Non-pigmented ciliary epithelial cell (primary cell): Measurements from ENCODE around the gene KTN1.

Experiments
- DNase-seq: peaks from one replicate; pipeline ENCODE4 v3.0.0-alpha.2; 2010; ENCODE audit warnings: low read depth

KTN1 gene

GRCh38 chr14:55605793-55606192 lies 25.8 kb downstream of the KTN1 start:
- DNase-seq = no peak

- DNase-seq = no peak
Observed at GRCh38 chr14:55607386-55607785, 27.4 kb downstream of the KTN1 start.

GRCh38 chr14:55609681-55610080 lies 29.7 kb downstream of the KTN1 start:
- no peak for DNase-seq

- DNase-seq = no peak
Observed at GRCh38 chr14:55610713-55611370, 30.8 kb downstream of the KTN1 start.

- DNase-seq = no peak
Observed at GRCh38 chr14:55611859-55612258, 31.9 kb downstream of the KTN1 start.

GRCh38 chr14:55614304-55614703 lies 34.3 kb downstream of the KTN1 start:
- no peak for DNase-seq

- DNase-seq = no peak
Observed at GRCh38 chr14:55620277-55620676, 40.3 kb downstream of the KTN1 start.

DNA sequence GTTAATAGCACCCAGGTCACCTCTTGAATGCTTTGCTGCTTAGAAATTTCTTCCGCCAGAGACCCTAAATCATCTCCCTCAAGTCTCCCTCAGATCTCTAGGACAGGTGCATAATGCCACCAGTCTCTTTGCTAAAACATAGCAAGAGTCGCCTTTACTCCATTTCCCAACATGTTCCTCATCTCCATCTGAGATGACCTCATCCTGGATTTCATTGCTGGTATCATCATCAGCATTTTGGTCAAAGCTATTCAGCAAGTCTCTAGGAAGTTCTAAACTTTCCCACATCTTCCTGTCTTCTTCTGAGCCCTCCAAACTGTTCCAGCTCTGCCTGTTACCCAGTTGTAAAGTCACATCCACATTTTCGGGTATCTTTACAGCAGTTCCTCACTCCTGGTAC lies 41.0 kb downstream of the KTN1 start:
- no peak for DNase-seq

- DNase-seq = no peak
Observed at GRCh38 chr14:55621391-55621790, 41.4 kb downstream of the KTN1 start.

DNA sequence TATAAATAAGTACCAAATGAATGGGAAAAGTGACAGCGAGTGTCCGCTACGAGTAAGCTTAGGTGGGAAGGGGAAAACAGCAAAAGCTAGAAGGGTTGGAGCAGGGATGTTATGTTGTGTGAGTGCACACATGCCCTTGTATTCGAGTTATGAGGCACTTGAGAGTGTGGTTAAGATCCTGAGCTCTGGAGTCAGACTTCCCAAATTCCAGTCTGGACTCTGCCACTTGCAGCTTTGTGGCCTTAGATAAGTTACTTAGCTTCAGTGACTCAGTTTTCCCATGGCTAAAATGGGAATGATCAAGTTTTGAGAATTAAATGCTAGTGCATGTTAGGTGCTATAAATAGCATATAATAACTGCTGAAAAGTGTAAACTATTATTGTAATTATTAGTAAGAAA lies 44.9 kb downstream of the KTN1 start:
- DNase-seq = no peak

GRCh38 chr14:55625481-55625880 lies 45.5 kb downstream of the KTN1 start:
- DNase-seq = no peak

DNA sequence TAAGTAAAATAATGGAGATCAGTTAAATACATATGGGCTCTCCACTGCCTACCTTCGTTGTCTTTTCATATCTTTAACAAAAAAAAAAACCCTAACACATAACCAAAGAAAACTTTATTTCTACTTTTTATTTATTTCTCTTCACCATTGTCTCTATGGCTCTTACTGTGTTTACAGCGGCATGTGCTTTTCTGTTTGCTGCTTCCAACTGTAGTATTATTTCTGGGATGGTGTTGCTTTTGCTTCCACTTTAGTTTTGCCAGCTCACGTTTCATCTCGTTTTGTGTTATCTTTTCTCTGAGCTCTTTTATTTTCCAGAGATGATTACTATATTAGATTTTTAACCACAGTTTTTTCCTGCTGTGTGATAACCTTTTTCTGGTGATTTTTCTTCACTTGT lies 46.1 kb downstream of the KTN1 start:
- no peak for DNase-seq

- DNase-seq = no peak
Observed at GRCh38 chr14:55628426-55628825, 48.4 kb downstream of the KTN1 start.

- no peak for DNase-seq
Observed at GRCh38 chr14:55638665-55639064, 58.7 kb downstream of the KTN1 start.

DNA sequence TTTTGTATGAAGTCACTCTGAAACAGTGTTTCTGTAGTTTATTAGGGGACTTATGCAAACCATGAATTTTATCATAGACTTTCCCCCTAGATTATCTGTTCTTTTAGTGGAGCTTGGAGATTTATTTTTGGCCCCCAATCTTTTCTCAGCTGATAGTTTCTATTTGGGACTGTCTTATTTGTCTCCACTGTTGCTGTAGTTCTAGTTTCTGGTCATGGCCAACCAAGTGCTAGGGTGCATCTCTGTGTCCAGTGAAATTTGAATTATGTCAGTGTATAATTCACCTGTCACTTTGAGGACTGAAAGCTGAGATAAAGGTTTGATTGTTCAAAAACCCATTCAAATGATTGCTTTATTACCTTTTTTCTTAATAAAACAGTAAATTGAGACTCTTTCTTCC lies 61.3 kb downstream of the KTN1 start:
- DNase-seq = no peak

DNA sequence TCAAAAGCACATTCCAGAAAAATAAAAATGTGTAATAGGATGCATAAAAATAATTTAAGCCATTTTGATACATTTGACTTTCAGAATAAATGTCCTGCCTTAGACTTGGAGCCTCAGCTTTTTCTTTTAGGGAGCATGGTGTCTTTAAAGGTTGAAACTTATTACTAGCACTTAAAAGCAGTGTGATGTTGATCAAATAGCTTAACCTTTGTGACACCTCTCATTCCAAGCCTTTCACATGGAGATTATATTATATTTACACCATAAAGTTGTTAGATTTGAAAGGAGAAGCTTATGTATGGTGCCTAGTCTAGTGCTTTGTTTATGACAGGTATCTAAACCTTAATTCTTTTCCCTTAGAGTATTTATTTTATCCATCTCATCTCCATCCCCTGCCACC lies 61.9 kb downstream of the KTN1 start:
- DNase-seq = no peak

DNA sequence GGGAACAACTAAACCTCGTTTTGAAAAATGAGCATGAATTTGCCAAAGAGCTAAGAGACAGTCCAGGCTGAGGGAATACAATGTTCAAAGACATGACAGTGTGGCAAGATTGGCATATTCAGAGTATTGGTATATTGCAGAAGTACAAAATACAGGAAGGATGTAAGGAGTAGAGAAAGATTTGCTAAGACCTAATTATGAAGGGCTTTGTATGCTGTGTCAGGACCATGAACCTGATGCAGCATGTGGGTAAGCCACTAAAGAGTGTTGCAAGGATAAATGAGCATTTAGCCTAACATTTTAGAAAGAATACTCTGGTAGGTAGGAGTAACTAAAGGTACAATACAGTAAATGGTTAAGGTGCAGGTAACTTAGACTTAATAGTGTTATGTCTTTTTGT lies 65.1 kb downstream of the KTN1 start:
- DNase-seq = no peak

GRCh38 chr14:55645845-55646832 lies 66.1 kb downstream of the KTN1 start:
- no peak for DNase-seq

- DNase-seq = no peak
Observed at GRCh38 chr14:55650992-55651391, 71.0 kb downstream of the KTN1 start.

- DNase-seq = no peak
Observed at GRCh38 chr14:55654243-55654642, 74.2 kb downstream of the KTN1 start.

GRCh38 chr14:55661029-55661428 lies 81.0 kb downstream of the KTN1 start:
- no peak for DNase-seq

GRCh38 chr14:55662752-55663151 lies 82.7 kb downstream of the KTN1 start:
- no peak for DNase-seq

DNA sequence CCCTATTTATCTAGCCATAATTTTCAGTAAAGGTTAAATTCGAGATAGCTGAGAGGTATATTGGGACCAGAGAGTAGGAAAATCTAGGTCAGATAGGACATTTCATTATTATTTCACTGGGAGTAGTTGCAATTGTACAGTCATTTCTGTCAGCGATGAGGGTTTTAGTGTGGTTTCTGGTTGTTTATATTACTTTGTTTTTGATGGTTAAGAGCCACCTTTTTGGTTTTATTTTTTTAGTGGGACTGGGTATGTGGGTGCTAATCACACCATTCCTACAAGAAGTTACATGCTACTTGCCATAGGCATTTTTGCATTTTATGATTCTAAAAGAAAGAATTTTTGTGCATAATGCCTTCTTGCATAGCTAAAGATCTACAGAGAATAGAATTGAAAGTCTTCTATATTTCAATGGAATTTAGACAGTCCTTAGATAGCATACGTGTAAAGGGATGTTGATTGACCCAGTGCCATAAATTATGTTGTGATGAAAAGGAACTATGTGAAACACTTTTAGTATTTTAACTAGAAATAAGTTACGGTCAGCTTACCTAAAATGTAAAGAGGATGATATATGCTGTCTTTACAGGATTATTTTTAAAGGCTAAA lies 85.2 kb downstream of the KTN1 start:
- DNase-seq = no peak
